C4-2B (cell line): ENCODE results near the gene DOCK10.

Source experiments
- H3K27ac ChIP-seq: fragments of 450-650 bp; 2 replicates; pipeline ENCODE4 v1.5.1; 2017
- CTCF ChIP-seq: fragments of 450-650 bp; conservative IDR thresholded peaks from 2 replicates; pipeline ENCODE4 v1.5.1; 2017; ENCODE audit warnings: mild to moderate bottlenecking
- ZFX ChIP-seq: fragments of 450-650 bp; IDR thresholded peaks from 2 replicates; pipeline ENCODE4 v1.6.1; 2017

Gene DOCK10

GRCh38 chr2:224901121-224901676, 141.1 kb downstream of the DOCK10 start:
- H3K27ac ChIP-seq, result no peak overlapping the region; the same call in 1 of the 2 replicates
- TF ChIP-seq ZFX, result no peak
- TF ChIP-seq CTCF, result no peak

- no peak overlapping the region for H3K27ac ChIP-seq
- no peak for TF ChIP-seq CTCF
- TF ChIP-seq ZFX, result no peak
Observed at GRCh38 chr2:224895377-224895776, 146.9 kb downstream of the DOCK10 start.

GRCh38 chr2:224894356-224894755, 147.9 kb downstream of the DOCK10 start:
- TF ChIP-seq CTCF (no peak), ZFX (no peak)
- no peak overlapping the region for H3K27ac ChIP-seq

DNA sequence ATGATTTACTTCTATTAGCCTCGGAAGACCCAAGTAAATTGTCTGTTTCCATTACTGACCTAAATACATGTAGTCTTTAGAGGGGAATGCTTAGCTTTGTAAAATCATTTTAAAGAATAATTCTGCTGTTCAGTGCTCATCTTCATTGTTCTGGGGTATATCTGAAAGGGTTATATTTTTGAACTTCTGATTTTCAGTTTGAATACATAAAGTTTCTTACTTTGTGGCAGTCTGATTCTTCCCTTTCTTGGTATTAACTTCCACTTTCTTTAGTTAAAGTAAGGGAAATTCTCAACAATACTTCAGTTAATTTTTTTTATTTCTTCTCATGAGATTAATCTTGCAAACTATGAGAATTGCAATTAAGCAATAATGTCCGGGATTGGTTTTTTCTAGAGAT, 148.4 kb downstream of the DOCK10 start:
- no peak overlapping the region for H3K27ac ChIP-seq
- no peak for TF ChIP-seq ZFX
- no peak for TF ChIP-seq CTCF

- no peak overlapping the region for H3K27ac ChIP-seq
- TF ChIP-seq ZFX (no peak), CTCF (no peak)
Observed at GRCh38 chr2:224892574-224893204, 149.6 kb downstream of the DOCK10 start.

DNA sequence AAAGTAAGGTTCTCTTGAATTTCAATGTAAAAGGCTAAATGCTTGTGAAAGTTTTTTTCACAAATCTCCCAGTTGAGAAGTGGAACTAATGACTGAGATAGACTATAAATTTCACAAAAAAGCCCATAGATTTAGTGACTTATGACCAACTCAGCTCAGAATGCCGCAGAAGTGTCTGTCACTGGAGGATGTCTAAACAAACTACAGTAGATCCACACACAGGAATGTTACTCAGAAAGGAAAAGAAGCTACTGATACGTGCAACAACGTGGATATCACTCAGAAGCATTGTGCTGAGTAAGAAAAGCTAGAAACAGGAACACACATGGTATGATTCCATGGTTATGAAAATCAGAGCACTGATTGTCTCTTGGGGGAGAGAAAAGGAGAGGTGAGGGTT, 151.9 kb downstream of the DOCK10 start:
- TF ChIP-seq CTCF (no peak), ZFX (no peak)
- H3K27ac ChIP-seq, result no peak overlapping the region

DNA sequence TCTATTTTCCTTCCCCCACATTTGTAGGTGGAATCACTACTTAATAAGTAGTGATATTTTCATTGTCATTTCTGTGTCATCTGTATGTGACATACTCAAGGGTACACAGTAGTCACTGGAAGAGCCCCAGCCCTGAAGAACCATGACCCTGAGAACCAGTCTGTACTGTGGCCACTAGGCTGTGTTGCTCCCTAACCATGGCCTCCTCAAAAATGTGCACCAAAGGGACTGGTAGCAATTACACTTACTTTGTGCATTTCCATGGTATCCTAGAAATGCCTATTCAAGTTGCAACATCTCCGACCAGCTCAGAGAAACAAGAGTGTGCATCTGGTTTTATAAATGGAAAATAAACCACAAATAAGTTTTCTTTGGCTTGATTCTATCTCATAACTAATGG, 155.1 kb downstream of the DOCK10 start:
- TF ChIP-seq CTCF (no peak), ZFX (no peak)
- H3K27ac ChIP-seq, result no peak overlapping the region
